HepG2 (cell line): ENCODE measurements around the gene BCL2L1. TPM values are rescaled to one million over a fixed set of nuclear protein-coding genes. Genes with fewer than 3 reads are reported as not detected.

Experiments used
- FLYWCH1 ChIP-seq: sonication (generic); formaldehyde crosslinking; IDR thresholded peaks from 2 replicates; pipeline ENCODE4 v1.8.1; 2023; ENCODE audit warnings: mild to moderate bottlenecking, missing genetic modification reagents
- JUND ChIP-seq: sonication (generic); formaldehyde crosslinking; IDR thresholded peaks from 2 replicates; pipeline ENCODE4 v1.8.0; 2022; ENCODE audit warnings: mild to moderate bottlenecking, missing genetic modification reagents
- PLSCR1 ChIP-seq: sonication (generic); formaldehyde crosslinking; IDR thresholded peaks from 2 replicates; pipeline ENCODE4 v1.5.0; 2020; ENCODE audit warnings: missing genetic modification reagents, mild to moderate bottlenecking, borderline replicate concordance
- RBAK ChIP-seq: sonication (generic); formaldehyde crosslinking; IDR thresholded peaks from 2 replicates; pipeline ENCODE4 v1.5.1; 2020; ENCODE audit warnings: mild to moderate bottlenecking, missing genetic modification reagents
- SOX5 ChIP-seq: IDR thresholded peaks from 2 replicates; pipeline ENCODE4 v1.6.1; 2016; ENCODE audit warnings: borderline replicate concordance
- TCF12 ChIP-seq, 2 experiments: fragments of 450-650 bp in 1 of 2; sonication (generic) in 1 of 2; formaldehyde crosslinking in 1 of 2; IDR thresholded peaks; 2 replicates each; pipeline versions ENCODE4 v1.6.1 to v1.8.0; 2017 to 2022; ENCODE audit warnings: antibody characterized with exemption in 1 of 2, mild to moderate bottlenecking in 1 of 2, missing genetic modification reagents in 1 of 2, moderate library complexity in 1 of 2
- TCF7 ChIP-seq: sonication (generic); IDR thresholded peaks from 2 replicates; pipeline ENCODE4 v1.6.1; 2016; ENCODE audit warnings: antibody characterized with exemption, low read depth
- TFAP4 ChIP-seq: sonication (generic); IDR thresholded peaks from 2 replicates; pipeline ENCODE4 v1.6.1; 2016; ENCODE audit warnings: low read depth, borderline replicate concordance
- TFE3 ChIP-seq: IDR thresholded peaks from 2 replicates; pipeline ENCODE4 v1.6.1; 2016
- THYN1 ChIP-seq: sonication (generic); formaldehyde crosslinking; IDR thresholded peaks from 2 replicates; pipeline ENCODE4 v1.8.1; 2023; ENCODE audit warnings: low read depth, mild to moderate bottlenecking, moderate library complexity, missing genetic modification reagents, borderline replicate concordance
- ZFP62 ChIP-seq: sonication (generic); formaldehyde crosslinking; IDR thresholded peaks from 2 replicates; pipeline ENCODE4 v1.4.0; 2020; ENCODE audit warnings: missing genetic modification reagents
- ZIK1 ChIP-seq: sonication (generic); formaldehyde crosslinking; IDR thresholded peaks from 2 replicates; pipeline ENCODE4 v1.5.0; 2020; ENCODE audit warnings: mild to moderate bottlenecking, low read depth, missing genetic modification reagents, borderline replicate concordance
- ZNF10 ChIP-seq: sonication (generic); formaldehyde crosslinking; IDR thresholded peaks from 2 replicates; pipeline ENCODE4 v1.4.0; 2020; ENCODE audit warnings: mild to moderate bottlenecking, low read depth, missing genetic modification reagents, borderline replicate concordance
- ZNF230 ChIP-seq: sonication (generic); formaldehyde crosslinking; IDR thresholded peaks from 2 replicates; pipeline ENCODE4 v1.4.0; 2020; ENCODE audit warnings: mild to moderate bottlenecking, missing genetic modification reagents
- ZNF337 ChIP-seq: sonication (generic); formaldehyde crosslinking; IDR thresholded peaks from 2 replicates; pipeline ENCODE4 v1.5.1; 2020; ENCODE audit warnings: missing genetic modification reagents, low read depth, mild to moderate bottlenecking, borderline replicate concordance
- ZNF33B ChIP-seq: sonication (generic); formaldehyde crosslinking; IDR thresholded peaks from 2 replicates; pipeline ENCODE4 v1.5.1; 2020; ENCODE audit warnings: mild to moderate bottlenecking, missing genetic modification reagents
- ZNF441 ChIP-seq: sonication (generic); formaldehyde crosslinking; IDR thresholded peaks from 2 replicates; pipeline ENCODE4 v1.7.0; 2021; ENCODE audit warnings: missing genetic modification reagents, borderline replicate concordance
- ZNF510 ChIP-seq: sonication (generic); formaldehyde crosslinking; IDR thresholded peaks from 2 replicates; pipeline ENCODE4 v1.4.0; 2020; ENCODE audit warnings: low read depth, mild to moderate bottlenecking, missing genetic modification reagents
- ZNF562 ChIP-seq: sonication (generic); formaldehyde crosslinking; IDR thresholded peaks from 2 replicates; pipeline ENCODE4 v1.8.0; 2022; ENCODE audit warnings: missing genetic modification reagents, borderline replicate concordance
- ZNF607 ChIP-seq: sonication (generic); formaldehyde crosslinking; IDR thresholded peaks from 2 replicates; pipeline ENCODE4 v1.5.1; 2020; ENCODE audit warnings: missing genetic modification reagents, mild to moderate bottlenecking, borderline replicate concordance
- polyA plus RNA-seq, 8 experiments: library from polyadenylated mRNA; depleted of rRNA in 3 of 8; stranded (reverse) in 7 of 8; unstranded in 1 of 8; fragments of >200 nt; fragmentation: Illumina TruSeq in 4 of 8; extraction: Trizol in 4 of 8; gene quantifications; 2 replicates each; pipeline versions ENCODE4 v1.2.1 to v1.2.3, GENCODE V29; 2011 to 2016; ENCODE audit warnings: low read depth in 4 of 8, missing spikeins in 1 of 8, mixed read lengths in 1 of 8; ENCODE audit not compliant: insufficient read depth in 1 of 8
- total RNA-seq, 5 experiments: library from RNA; depleted of rRNA; stranded (reverse); fragments of >200 nt; fragmentation: Illumina TruSeq; extraction: Trizol; gene quantifications; 2 replicates each; pipeline ENCODE4 v1.2.3, GENCODE V29; 2016; ENCODE audit warnings: low read depth in 1 of 5
- TF ChIP-seq, protein P1 (sequence below): sonication (generic); formaldehyde crosslinking; IDR thresholded peaks from 2 replicates; pipeline ENCODE4 v1.4.0; 2020; ENCODE audit warnings: missing genetic modification reagents, mild to moderate bottlenecking, borderline replicate concordance
- TF ChIP-seq, protein P2 (sequence below): sonication (generic); formaldehyde crosslinking; IDR thresholded peaks from 2 replicates; pipeline ENCODE4 v1.8.1; 2023; ENCODE audit warnings: mild to moderate bottlenecking, missing genetic modification reagents, borderline replicate concordance
- TF ChIP-seq, protein P3 (sequence below): sonication (generic); formaldehyde crosslinking; IDR thresholded peaks from 2 replicates; pipeline ENCODE4 v1.4.0; 2020; ENCODE audit warnings: mild to moderate bottlenecking, missing genetic modification reagents

The BCL2L1 gene
- total and polyA plus RNA-seq, 2 of the 13 experiments (the other 11 are each of a cell fraction or from before 2014, with no cell fraction given): 164 to 258 TPM

DNA sequence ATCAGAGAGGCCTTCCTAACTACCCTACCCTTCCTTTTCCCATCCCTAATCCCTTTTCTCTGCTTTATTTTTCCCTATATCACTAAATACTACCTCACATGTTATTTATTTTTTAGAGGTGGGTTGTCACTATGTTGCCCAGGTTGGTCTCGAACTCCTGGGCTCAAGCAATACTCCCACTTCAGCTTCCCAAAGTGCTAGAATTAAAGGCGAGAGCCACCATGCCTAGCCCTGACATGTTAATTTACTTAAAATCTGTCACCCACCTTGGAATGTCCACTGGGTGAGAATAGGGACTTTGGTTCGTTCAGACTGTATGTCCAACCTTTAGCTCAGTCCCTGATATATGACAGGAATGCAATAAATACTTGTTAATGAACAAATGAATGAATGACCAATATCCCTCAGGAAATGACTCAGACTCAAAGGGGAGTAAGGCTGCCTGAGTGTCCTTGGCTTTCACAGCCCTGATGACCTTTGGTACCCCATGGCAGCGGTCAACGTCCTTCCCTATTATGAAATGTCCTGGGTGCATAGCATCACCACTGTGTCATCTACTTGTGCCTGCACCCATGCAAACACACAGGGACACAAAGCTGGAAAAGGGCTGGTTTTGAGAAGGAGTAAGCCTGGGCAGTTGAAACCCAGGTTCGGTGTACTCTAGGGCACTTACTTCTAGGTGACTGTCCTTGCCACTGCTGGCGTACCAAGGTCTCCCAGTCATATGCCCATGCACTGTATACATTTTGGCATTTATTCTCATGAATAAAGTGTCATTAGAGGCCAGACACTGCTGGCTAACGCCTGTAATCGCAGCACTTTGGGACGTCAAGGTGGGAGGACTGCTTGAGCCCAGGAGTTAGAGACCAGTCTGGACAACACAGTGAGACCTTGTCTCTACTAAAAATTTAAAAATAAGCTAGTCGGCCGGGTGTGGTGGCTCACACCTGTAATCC is 26.5 kb downstream of the BCL2L1 start (continued):
- peak; percentile 94 for TF ChIP-seq TCF7
- TF ChIP-seq ZFP62 (CRISPR knock-in tag): no peak
- no peak for TF ChIP-seq ZNF10 (CRISPR knock-in tag)
- TF ChIP-seq TCF12 (IDR thresholded peaks at IDR 0.05): no peak
- TF ChIP-seq TCF12 (CRISPR knock-in tag; IDR thresholded peaks at IDR 0.05): peak; percentile 99
- TF ChIP-seq ZIK1 (CRISPR knock-in tag): no peak
- no peak for TF ChIP-seq PLSCR1 (CRISPR knock-in tag)
- peak; percentile 99 for TF ChIP-seq SOX5 (CRISPR knock-in tag)
- TF ChIP-seq ZNF562: no peak
- TF ChIP-seq JUND (CRISPR knock-in tag): peak; percentile 100
- TF ChIP-seq ZNF33B (CRISPR knock-in tag): no peak; the same call in 1 of the 2 replicates
- TF ChIP-seq TFAP4: peak; percentile 88; the same call in 1 of the 2 replicates
- TF ChIP-seq ZNF441: peak; percentile 78; the same call in 1 of the 2 replicates
- peak; percentile 90 for TF ChIP-seq ZNF607 (CRISPR knock-in tag)
- TF ChIP-seq THYN1 (CRISPR knock-in tag): no peak
- no peak for TF ChIP-seq ZNF510 (CRISPR knock-in tag)
- TF ChIP-seq ZNF230 (CRISPR knock-in tag): peak; percentile 67
- TF ChIP-seq, protein P1, sequence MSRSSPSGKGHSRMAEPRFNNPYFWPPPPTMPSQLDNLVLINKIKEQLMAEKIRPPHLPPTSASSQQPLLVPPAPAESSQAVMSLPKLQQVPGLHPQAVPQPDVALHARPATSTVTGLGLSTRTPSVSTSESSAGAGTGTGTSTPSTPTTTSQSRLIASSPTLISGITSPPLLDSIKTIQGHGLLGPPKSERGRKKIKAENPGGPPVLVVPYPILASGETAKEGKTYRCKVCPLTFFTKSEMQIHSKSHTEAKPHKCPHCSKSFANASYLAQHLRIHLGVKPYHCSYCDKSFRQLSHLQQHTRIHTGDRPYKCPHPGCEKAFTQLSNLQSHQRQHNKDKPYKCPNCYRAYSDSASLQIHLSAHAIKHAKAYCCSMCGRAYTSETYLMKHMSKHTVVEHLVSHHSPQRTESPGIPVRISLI (CRISPR knock-in tag): peak; percentile 68; the same call in 1 of the 2 replicates
- TF ChIP-seq, protein P2, sequence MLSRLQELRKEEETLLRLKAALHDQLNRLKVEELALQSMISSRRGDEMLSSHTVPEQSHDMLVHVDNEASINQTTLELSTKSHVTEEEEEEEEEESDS (CRISPR knock-in tag): no peak
- no peak for TF ChIP-seq RBAK
- no peak for TF ChIP-seq ZNF337 (CRISPR knock-in tag)
- TF ChIP-seq, protein P3, sequence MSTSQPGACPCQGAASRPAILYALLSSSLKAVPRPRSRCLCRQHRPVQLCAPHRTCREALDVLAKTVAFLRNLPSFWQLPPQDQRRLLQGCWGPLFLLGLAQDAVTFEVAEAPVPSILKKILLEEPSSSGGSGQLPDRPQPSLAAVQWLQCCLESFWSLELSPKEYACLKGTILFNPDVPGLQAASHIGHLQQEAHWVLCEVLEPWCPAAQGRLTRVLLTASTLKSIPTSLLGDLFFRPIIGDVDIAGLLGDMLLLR: 0 out of 2 replicates have a peak, but pooled peaks have one; percentile 79
- peak; percentile 96 for TF ChIP-seq TFE3 (CRISPR knock-in tag)
- TF ChIP-seq FLYWCH1 (CRISPR knock-in tag): no peak
